Type B pancreatic cell (in vitro differentiated cells): Measurements from ENCODE around the gene ZNF804A. TPM values are rescaled to one million over a fixed set of nuclear protein-coding genes. Genes with fewer than 3 reads are reported as not detected.

Experiments used
- DNase-seq: peaks from one replicate; pipeline ENCODE4 v3.0.0; 2021; ENCODE audit warnings: mixed read lengths; ENCODE audit not compliant: unreplicated experiment; ENCODE audit errors: extremely low spot score
- H3K27ac Mint-ChIP-seq: 2 replicates; pipeline ENCODE4 v1.8.0; 2021; ENCODE audit warnings: mild to moderate bottlenecking, mixed read lengths
- H3K27me3 Mint-ChIP-seq: 2 replicates; pipeline ENCODE4 v1.8.0; 2021; ENCODE audit warnings: mixed read lengths
- H3K36me3 Mint-ChIP-seq: 2 replicates; pipeline ENCODE4 v1.8.0; 2021; ENCODE audit warnings: mixed read lengths
- H3K4me1 Mint-ChIP-seq: one replicate; pipeline ENCODE4 v1.8.0; 2021; ENCODE audit warnings: mixed read lengths; ENCODE audit not compliant: unreplicated experiment
- H3K4me3 Mint-ChIP-seq: 2 replicates; pipeline ENCODE4 v1.8.0; 2021; ENCODE audit warnings: mild to moderate bottlenecking, mixed read lengths
- H3K9me3 Mint-ChIP-seq: 2 replicates; pipeline ENCODE4 v1.8.0; 2021; ENCODE audit warnings: mixed read lengths
- total RNA-seq: library from RNA; stranded (reverse); gene quantifications from 2 replicates; pipeline ENCODE4 v1.2.1, GENCODE V29; 2021; ENCODE audit warnings: low replicate concordance
- TF ChIP-seq, protein P1 (sequence below): fragments of 200-600 bp; sonication (generic); conservative IDR thresholded peaks from 2 replicates; pipeline ENCODE4 v1.5.0; 2021; ENCODE audit warnings: antibody characterized with exemption, mild to moderate bottlenecking

The ZNF804A gene
- total RNA-seq, 1 donor from 2014 or later: 2.0 TPM

DNA sequence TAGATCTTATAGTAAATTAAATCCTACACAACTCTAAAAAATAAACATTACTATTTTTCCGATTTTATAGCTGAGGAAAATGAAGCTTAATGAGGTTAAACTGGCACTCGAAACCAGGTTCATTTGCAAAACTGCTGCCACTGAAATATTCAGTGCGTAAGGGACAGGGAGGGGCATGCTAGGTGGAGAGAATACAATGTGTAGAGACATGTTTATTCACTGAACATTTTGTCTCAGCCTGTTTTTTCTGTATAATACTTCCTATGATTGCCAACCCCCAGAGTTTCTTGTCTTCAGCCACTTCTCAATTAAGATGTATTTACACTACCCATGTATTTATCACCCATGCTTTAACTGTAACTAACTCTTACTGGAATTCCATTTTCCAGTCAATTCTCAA is 31.6 kb upstream of the ZNF804A start:
- no peaks in the 10 kb centered on the region for H3K9me3 Mint-ChIP-seq
- TF ChIP-seq, protein P1, sequence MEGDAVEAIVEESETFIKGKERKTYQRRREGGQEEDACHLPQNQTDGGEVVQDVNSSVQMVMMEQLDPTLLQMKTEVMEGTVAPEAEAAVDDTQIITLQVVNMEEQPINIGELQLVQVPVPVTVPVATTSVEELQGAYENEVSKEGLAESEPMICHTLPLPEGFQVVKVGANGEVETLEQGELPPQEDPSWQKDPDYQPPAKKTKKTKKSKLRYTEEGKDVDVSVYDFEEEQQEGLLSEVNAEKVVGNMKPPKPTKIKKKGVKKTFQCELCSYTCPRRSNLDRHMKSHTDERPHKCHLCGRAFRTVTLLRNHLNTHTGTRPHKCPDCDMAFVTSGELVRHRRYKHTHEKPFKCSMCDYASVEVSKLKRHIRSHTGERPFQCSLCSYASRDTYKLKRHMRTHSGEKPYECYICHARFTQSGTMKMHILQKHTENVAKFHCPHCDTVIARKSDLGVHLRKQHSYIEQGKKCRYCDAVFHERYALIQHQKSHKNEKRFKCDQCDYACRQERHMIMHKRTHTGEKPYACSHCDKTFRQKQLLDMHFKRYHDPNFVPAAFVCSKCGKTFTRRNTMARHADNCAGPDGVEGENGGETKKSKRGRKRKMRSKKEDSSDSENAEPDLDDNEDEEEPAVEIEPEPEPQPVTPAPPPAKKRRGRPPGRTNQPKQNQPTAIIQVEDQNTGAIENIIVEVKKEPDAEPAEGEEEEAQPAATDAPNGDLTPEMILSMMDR: no peak
- no peak overlapping the region for H3K27ac Mint-ChIP-seq
- no peak for DNase-seq
- no peak overlapping the region for H3K4me3 Mint-ChIP-seq
- H3K36me3 Mint-ChIP-seq: no peaks in the 10 kb centered on the region
- no peaks in the 10 kb centered on the region for H3K27me3 Mint-ChIP-seq
- H3K4me1 Mint-ChIP-seq: no peaks in the 10 kb centered on the region

DNA sequence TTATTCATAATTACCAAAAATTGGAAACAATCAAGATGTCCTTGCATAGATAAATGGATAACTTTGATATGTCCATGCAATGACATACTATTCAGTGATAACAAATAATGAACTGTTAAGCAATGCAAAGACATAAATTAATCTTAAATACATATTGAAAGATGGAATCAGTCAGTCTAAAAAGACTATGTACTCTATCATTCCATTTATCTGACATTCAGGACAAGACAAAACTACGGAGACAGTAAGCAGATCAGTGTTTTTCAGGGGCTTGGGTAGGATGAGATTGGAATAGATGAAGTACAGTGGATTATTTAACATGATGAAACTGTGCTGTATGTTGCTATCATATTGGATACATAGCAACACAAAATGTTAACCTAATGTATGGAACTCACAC is 21.3 kb upstream of the ZNF804A start:
- no peak for DNase-seq
- Mint-ChIP-seq H3K4me1 (no peaks in the 10 kb centered on the region), H3K27ac (no peak overlapping the region), H3K9me3 (no peaks in the 10 kb centered on the region), H3K4me3 (no peak overlapping the region), H3K36me3 (no peaks in the 10 kb centered on the region), H3K27me3 (no peaks in the 10 kb centered on the region)
- TF ChIP-seq, protein P1: no peak

DNA sequence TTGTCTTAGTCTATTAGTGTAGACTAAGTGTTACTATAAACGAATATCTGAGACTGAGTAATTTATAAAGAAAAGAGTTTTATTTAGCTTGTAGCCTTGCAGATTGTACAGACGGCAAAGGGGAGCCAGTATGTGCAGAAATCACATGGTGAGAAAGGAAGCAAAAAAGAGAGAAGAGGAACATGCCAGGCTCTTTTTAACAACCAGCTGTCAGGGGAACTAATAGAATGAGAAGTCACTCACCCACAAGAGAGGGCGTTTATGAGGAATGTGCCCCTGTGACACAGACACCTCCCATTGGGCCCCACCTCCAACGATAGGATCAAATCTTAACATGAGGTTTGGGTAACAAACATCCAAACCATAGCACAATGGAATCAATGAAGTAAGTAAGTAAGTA is 20.6 kb upstream of the ZNF804A start:
- Mint-ChIP-seq H3K4me1 (no peaks in the 10 kb centered on the region), H3K4me3 (no peak overlapping the region), H3K36me3 (no peaks in the 10 kb centered on the region), H3K27ac (no peak overlapping the region), H3K9me3 (no peaks in the 10 kb centered on the region), H3K27me3 (no peaks in the 10 kb centered on the region)
- TF ChIP-seq, protein P1: no peak
- no peak for DNase-seq

DNA sequence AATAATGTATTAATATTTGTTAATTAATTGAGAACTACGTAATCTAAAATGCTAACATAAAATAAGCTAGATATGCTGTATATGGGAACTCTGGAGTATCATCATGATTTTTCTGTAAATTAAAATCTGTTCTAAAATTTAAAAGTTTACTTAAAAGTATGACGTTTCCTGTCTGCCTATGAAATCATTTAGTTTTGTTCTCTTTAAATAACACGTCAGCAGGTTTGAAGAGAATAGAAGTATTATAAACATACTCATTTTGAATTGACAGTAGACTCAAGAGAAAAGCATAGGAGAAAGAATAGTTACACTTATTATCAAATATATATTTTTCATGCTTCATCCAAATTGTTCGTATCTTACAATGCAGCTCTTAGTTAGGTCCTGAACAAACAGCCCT is 19.1 kb upstream of the ZNF804A start:
- Mint-ChIP-seq H3K27ac (no peak overlapping the region), H3K36me3 (no peaks in the 10 kb centered on the region), H3K4me1 (no peaks in the 10 kb centered on the region), H3K27me3 (no peaks in the 10 kb centered on the region), H3K9me3 (no peaks in the 10 kb centered on the region), H3K4me3 (no peak overlapping the region)
- no peak for DNase-seq
- TF ChIP-seq, protein P1: no peak

DNA sequence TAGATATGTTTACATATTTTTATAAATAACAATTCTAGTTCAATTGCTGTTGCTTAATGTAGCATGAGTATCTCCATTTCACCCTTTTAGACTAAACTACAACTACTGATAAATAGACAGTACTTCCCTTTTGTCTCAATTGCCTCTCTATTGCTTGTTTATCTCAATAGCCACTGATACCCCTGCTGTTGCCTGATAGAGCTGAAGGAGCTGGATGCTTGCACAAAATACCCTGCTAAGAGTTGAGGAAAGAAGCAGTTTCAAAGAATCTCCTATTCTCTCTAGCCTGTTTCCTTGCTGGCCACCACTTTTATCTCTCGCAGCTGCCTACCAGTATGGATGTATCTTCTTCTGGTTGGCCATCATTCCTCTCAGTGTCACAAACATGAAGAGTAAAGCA is 16.9 kb upstream of the ZNF804A start:
- H3K4me1 Mint-ChIP-seq: no peaks in the 10 kb centered on the region
- no peak for DNase-seq
- no peaks in the 10 kb centered on the region for H3K36me3 Mint-ChIP-seq
- no peak overlapping the region for H3K27ac Mint-ChIP-seq
- H3K9me3 Mint-ChIP-seq: no peaks in the 10 kb centered on the region
- H3K4me3 Mint-ChIP-seq: no peak overlapping the region
- H3K27me3 Mint-ChIP-seq: no peaks in the 10 kb centered on the region
- TF ChIP-seq, protein P1: no peak

DNA sequence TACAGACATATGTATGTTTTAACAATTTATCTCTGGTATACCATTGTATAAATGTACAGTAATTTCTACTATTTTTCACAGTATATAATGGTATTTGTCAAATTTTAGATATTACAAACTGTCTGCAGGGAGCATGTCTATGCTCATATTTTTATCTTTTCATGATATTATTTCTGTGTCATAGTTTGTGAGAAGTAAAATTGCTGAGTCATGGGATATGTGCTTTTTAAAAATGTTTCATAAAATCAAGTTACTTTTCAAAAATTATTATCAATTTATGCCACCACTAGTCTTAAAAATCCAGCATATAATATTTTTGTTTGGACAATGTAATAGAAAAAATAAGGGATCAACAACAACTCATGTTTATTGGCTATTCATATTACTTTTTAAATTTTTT is 9.1 kb upstream of the ZNF804A start:
- Mint-ChIP-seq H3K27ac (no peak overlapping the region), H3K4me3 (no peak overlapping the region), H3K36me3 (no peaks in the 10 kb centered on the region), H3K27me3 (peaks cover 12% of the 10 kb centered on the region), H3K9me3 (no peaks in the 10 kb centered on the region), H3K4me1 (no peaks in the 10 kb centered on the region)
- TF ChIP-seq, protein P1: no peak
- DNase-seq: no peak
